GM12874 (cell line): ENCODE measurements around the gene RPSA.

Source experiments
- CTCF ChIP-seq: IDR thresholded peaks from 2 replicates; pipeline ENCODE4 v1.5.1; 2011; ENCODE audit warnings: low read depth, mild to moderate bottlenecking, control low read depth, low read length, moderate library complexity; ENCODE audit not compliant: insufficient read depth

The RPSA gene

GRCh38 chr3:39385456-39386090 is 20.9 kb upstream of the RPSA start:
- TF ChIP-seq CTCF, result no peak

GRCh38 chr3:39386318-39386717 is 20.2 kb upstream of the RPSA start:
- TF ChIP-seq CTCF, result no peak

DNA sequence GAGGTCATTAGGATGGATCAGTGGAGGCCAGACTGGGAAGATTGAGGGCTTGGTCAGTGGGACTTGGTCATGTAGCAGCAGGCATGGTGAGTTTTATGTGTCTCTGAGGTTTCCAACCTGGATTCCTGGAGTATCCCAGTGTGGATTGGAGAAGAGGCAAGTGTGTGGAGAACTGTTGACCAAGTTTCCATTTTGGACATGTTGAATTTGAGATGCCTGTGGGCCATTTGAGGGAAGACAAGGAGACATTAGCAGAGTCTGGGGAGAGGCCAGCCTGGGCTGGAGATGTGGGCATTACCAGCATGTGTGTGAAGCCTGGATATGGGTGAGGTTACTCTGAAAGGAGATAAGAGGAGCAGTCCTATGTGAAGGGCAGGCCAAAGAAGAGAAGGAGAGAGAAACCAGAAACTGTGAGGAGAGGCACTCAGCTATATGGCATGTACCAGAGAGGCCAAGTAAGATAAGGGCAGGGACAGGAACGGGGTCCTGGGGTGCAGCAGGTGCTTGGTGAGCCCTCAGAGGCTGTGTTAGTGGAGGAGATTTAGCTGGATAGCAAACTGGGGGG is 19.0 kb upstream of the RPSA start:
- no peak for TF ChIP-seq CTCF

- no peak for TF ChIP-seq CTCF
Measured at GRCh38 chr3:39388153-39388552, 18.4 kb upstream of the RPSA start.

DNA sequence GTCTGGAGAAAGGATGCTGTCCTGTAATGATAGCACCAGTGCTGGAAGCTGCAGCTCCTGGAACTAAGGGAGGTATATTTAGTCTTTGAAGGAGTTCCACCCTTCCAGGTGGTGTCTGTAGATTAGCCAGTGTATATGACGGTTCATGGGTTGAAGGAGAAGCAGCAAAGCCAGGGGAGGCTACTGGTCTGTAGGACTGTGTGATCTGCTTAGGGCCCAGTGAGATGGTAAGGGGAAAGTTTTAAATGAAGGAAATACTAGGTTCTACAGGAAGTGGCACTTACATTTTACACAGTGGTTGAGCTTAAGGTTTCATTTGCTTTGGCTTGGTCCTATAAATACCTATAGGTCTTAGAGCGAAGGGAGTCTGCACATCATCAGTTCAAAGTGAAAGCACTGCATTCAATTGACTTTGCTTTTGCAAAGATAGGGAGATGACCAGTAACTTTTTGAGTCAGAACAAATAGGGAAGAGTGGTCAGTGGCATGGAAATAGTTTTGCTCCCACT is 17.7 kb upstream of the RPSA start:
- TF ChIP-seq CTCF, result no peak

DNA sequence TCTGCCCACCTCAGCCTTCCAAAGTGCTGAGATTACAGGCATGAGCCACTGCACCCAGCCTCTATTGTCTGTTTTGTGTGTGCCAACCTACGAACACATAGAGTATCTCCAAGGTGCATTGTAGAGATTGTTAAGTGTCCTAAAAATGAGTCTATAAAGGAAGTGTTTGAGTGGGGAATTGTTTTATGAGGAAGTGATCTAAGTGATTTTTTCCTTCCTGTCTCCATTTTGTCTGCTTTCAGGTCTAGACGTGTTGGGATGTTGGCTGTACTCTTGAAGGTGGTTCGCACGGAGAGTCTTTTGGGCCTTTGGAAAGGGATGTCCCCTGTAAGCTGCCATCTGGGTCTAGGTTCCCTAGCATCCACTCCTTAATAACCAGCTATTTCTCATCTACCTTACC is 16.3 kb upstream of the RPSA start:
- no peak for TF ChIP-seq CTCF

DNA sequence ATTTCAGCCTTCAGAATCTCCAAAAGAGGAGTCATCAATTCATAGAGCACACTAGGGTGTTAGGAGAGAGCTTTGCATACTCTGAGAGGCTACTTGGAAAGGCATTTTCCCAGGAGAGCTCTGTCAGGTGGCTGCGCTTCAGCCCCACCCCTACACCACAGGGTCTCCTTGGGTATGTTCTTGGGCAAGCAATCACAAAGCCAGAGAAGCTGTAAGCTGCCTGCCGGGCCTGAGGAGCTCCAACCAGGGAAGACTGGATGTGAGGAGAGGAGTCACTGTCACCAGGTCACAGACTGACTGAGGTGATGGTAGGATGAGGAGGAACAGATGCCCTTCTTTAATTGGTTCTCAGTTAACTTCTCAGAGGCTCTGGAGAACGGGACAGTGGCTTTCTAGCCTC is 9.8 kb upstream of the RPSA start:
- TF ChIP-seq CTCF, result no peak

DNA sequence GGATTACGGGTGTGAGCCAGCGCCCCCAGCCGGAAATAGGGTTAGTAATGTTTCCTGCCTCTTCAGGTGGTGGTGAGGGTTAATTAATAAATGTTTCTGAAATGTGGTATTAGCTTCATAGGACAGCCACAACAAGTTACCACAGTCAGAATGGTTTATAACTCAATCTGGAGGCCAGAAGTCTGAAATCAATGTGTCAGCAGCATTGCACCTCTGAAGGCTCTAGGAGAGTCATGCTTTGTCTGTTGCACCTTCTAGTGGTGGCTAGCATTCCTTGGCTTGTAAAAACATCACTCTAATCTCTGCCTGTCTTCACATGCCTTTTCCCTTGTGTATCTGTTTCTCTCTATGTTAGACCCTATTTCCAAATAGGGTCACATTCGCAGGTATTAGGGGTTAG is 7.8 kb upstream of the RPSA start:
- no peak for TF ChIP-seq CTCF
